Fibroblast of lung (primary cell): ENCODE data around the gene AFMID.

Experiments used
- CTCF ChIP-seq, 2 donors: IDR thresholded peaks in 1 of 2; conservative IDR thresholded peaks in 1 of 2; 1 replicate in 1 of 2; 2 replicates in 1 of 2; pipeline ENCODE4 v1.5.1; 2011 to 2012; ENCODE audit warnings: low read length in 2 of 2, control low read depth in 1 of 2, inconsistent platforms in 1 of 2, low read depth in 1 of 2, mild to moderate bottlenecking in 1 of 2
- EZH2 ChIP-seq: IDR thresholded peaks from 2 replicates; pipeline ENCODE4 v1.5.1; 2012; ENCODE audit warnings: low read length, control low read depth, mild to moderate bottlenecking; ENCODE audit errors: missing control alignments

GRCh38 chr17:78180083-78180482 is 7.1 kb upstream of the AFMID start:
- TF ChIP-seq CTCF (conservative IDR thresholded peaks at IDR 0.05 in 1 of 2, IDR thresholded peaks at IDR 0.05 in 1 of 2; ENCODE audit: low read depth in 1 of 2, low read length in 2 of 2) = no peak
- no peak for TF ChIP-seq EZH2
